GM19328 (cell line): ENCODE results near the gene DLG2.

Experiments used
- ATAC-seq: cut with Tn5 transposase; IDR thresholded peaks from one replicate; pipeline ENCODE4 v1.9.1; 2021; ENCODE audit warnings: mild to moderate bottlenecking, moderate library complexity; ENCODE audit not compliant: unreplicated experiment

Gene DLG2

DNA sequence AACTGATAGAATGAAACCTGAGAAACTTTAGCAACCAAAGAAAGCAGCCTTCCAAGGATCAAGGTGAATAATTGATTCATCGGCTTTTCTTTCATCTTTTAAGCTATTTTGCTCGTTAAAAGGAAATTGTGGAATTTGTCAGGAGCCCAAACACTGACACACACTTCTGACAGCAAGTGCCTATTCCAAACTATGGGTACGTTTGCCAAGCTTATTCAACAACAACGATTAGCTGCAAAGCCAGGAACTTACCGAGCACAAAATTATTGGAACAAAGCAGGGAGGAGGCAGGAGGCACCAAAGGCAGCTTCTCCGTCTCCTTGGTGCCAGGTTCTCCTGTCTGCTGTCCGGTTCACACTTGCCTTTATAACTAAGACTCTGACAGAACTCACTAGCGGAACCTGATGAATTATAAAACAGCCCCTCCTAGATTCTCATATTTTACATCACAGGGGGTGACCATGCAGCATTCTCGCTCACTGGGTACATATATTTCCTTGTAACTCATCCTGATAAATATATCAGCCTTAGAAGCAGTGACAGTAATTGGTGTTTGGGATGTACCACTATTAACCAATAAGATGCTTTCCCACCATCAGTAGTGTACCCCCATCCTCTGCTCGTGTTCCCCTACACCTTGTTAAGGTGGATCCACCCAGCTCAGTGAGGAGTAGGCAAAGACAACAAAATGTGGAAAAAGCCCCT lies 1945.1 kb downstream of the DLG2 start:
- no peak for ATAC-seq

DNA sequence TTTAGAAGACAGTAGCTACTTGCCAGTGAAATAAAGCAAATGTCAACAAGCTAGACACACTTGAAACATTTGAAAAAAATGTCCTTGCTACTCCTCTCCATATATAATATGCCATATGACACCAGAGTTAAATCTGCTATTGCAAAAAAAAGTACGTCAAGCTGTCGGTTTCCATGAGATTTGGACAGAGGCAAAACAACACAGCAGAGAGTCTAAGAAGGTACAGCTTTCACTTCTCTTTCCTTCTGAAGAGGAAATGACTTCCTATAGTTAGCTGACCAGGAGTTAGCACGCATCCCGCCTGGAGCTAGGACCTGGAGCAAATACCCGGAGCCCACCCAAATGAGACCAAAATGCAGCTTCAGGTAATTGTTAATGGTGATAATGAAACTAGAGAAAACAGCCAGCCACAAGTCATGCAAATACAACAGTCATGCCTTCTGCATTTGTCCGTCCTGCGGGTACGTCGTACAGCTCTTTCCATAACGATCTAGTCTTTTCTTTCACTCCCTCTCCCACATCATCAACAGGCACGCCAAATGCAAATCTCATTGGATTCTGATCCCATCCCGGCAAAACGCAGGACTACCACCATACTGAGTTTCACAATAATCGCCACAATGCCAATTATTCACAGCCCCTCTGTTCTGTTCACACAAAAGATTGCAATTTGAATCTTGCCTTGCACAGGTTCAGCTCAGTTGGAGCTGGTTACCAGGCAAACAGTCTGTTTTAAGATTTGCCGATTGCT lies 1945.9 kb downstream of the DLG2 start:
- peak; percentile 53 for ATAC-seq

DNA sequence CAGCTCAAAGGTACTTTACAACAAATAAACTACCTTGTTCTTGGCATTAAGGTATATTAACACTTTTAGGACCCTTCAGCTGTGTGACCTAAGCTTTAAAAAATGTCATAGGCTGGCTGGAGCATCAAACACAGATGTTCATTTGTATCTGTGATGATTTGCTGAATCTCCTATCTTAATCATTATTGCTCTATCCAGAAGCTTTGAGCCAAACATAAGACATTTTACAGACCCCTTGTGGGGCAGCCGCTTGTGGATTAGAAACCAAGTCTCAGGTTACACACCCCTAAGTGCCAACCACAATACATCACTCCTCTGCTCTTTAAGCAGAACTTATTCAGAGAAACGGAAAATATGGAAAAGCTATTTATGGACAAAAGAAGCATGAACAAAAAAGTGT lies 1946.8 kb downstream of the DLG2 start:
- ATAC-seq, result no peak

DNA sequence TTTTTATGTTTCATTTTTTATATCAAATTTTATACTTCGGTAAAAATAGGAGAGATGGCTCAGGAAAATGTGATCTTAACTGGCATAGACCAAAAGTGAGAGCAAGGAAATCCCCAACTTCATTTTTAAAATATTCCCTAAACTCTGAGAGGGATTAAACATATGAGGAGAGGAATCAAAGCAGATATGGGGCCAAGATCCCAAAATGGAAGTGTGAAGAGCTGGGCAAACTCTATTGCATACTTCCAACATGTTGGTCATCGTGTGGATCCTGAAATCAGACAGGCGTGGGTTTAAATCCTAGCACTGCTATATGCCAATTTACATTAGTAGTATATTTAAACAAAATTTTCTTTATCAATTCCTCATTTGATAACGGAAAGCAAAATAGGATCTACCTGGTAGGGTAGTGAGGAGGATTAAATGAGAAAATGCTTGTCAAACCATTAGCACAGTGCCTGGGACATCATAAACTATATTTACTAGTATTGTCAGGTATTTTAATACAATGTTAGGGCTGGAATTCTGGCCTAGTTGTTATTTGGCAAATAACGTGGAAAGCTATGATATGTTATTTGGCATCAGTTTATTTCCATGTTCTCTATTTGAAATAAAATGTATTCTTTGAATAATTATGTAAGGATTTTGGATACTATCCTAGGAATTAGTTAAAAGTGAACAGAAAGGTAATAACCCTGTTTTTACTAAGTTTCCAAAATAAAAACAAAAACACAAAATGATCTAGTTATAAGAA lies 1948.1 kb downstream of the DLG2 start:
- ATAC-seq, result no peak

GRCh38 chr11:83677730-83678129 lies 1949.4 kb downstream of the DLG2 start:
- no peak for ATAC-seq

GRCh38 chr11:83676056-83676601 lies 1951.0 kb downstream of the DLG2 start:
- no peak for ATAC-seq

GRCh38 chr11:83674102-83674896 lies 1952.8 kb downstream of the DLG2 start:
- ATAC-seq, result no peak

DNA sequence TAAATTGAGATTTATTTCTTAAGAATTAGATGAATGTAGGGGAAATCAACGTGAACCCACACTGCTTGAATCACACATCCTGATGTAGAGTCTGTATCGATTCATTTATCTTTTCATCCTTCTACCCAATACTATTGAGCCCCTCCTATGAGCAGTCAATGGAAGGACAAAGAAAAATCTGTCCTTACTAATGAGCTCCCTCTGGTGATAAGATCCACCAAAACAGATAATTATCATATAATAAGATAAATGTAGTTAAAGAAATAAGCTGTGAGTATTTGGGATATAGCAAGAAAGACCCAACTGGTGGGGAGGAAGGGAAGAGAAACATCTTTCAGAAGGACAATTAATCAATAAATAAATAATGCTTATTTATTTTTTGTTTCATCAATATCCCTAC lies 1955.9 kb downstream of the DLG2 start:
- no peak for ATAC-seq

DNA sequence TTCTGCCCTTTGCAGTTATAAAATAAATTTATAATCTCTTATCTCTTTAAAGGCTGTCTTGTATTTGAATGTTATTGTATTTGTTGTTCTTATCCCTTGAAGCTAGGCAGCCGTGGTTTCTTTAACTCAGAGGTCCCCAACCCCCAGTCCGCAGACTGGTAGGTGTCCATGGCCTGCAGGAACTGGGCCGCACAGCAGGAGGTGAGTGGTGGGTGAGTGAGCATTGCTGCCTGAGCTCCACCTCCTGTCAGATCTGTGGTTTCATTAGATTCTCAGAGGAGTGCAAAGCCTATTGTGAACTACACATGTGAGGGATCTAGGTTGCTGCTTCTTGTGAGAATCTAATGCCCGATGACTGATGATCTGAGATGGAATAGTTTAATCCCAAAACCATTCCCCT lies 1961.0 kb downstream of the DLG2 start:
- ATAC-seq, result no peak

DNA sequence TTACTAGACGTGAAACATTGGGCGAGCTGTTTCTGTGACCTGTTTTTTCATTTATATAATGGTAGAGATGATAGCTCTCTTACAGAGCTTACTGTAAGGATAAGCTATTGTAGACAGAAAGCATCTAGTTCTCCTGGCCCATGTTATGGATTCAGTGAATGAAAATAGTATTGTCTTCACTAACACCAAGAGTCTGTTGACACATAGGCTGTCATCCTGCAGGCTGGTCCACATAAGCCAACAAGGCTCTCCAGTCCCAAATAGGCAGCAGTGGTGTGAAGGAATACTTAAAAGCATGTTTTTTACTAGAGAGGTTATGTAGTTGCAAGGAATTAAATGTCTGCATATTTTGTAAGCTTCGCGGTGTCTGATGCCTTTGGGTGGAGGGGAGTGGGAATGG lies 1963.2 kb downstream of the DLG2 start:
- ATAC-seq, result no peak

- ATAC-seq, result no peak
Measured at GRCh38 chr11:83663446-83663845, 1963.7 kb downstream of the DLG2 start.

DNA sequence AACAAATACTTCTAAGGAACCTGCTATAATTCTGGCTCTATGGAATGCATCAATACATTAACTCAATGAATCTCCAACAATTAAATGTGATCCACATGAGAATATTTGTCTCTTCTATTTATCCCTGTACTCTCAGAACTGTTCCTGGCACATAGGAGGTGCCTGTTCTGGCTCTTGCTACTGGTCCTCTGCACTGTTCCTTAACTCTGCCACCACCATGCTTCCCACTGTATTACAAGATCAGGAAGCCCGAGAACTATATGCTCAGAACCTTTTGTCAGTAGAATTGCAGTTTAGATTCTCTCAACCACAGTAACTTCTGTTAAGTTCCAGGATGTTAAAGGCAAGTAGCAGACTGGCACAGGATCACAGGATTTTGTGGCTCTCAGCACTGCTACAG lies 1964.7 kb downstream of the DLG2 start:
- no peak for ATAC-seq

GRCh38 chr11:83661491-83662350 lies 1965.4 kb downstream of the DLG2 start:
- ATAC-seq, result no peak

DNA sequence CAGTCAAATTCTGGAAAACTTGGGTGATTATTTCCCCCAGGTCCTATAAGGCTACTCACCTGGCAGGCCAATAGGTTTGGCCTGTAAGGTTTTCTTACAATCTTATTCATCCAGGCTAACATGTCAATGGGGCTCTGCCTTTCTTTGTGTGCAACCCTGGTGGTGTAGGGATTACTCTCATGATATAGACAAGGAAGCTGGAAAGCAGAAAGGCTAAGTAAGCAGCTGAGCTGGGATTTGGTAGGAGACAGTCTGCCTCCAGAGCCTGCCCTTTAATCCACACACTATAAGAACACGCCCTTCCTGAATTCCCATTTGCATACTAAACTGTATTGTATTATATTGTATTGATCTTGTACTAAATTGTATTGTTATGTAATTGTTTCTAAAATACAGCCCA lies 1967.7 kb downstream of the DLG2 start:
- ATAC-seq, result no peak

GRCh38 chr11:83656796-83657330 lies 1970.3 kb downstream of the DLG2 start:
- no peak for ATAC-seq

DNA sequence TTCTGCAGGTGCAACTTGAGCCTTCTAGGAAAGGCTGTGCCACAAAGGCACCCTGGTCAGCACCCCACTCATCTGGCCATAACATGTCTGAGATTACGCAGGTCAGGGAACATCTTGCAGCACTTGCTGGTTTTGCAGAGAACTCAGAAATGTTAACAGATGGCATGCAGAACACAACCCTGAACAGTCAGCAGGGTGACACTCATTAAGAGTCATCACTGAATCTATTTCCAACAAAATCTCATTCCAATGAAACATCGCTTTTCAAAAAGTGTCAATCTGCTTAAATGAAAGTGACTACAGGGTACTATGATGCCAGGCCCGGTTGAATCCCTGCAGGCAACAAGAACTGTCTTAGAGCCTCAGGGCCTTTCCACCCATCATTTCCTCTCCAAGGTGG lies 1971.2 kb downstream of the DLG2 start:
- ATAC-seq, result no peak

DNA sequence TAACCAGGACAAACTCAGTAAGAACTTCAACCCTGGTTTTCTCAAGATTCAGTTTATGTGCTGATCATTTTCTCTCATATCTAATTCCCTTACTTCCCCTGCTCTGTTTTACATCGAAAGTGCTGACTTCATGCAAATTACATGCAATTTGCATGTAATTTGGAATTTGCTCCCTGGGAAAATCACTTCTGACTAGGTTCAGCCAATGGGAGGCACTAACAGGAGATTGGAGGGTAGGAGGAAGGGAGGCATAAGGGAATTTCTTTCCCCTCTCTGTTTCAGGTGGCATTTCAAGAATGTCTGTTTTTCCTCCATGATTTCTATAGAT lies 1977.7 kb downstream of the DLG2 start:
- no peak for ATAC-seq

- ATAC-seq, result no peak
Measured at GRCh38 chr11:83648610-83649527, 1978.3 kb downstream of the DLG2 start.

DNA sequence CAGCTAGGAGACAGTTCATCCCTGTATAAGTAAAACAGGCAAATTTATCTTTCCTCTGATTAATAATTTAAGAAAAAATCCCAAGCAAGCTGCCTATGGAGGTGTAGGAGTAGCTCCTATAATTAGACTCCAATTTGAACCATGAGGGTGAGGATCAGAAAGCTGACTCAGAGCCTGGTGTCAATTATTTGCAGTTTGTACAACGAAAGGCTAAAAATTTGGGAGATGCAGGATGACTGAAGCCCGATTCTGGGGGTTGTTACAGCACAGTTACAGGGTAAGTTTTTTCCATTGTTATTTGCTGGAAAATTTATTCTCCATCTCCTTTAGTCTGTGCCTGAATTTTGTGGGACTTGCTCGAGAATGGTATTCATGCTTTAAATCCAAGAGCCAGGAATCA lies 1981.6 kb downstream of the DLG2 start:
- ATAC-seq, result no peak
